ENCODE measurements around the gene TMEM51. TPM values are rescaled to one million over a fixed set of nuclear protein-coding genes. Genes with fewer than 3 reads are reported as not detected.

TMEM51 gene
- total and polyA plus RNA-seq, 10 donors: 3.5 to 13.8 (median 7.5) TPM

- no peak for DNase-seq
- no peak overlapping the region for H3K4me3 ChIP-seq
- no peak for TF ChIP-seq POLR2A (IDR thresholded peaks at IDR 0.05)
- no peak for TF ChIP-seq CTCF (IDR thresholded peaks at IDR 0.05 in 8 of 11, conservative IDR thresholded peaks at IDR 0.05 in 3 of 11)
- no peak for TF ChIP-seq POLR2AphosphoS5 (IDR thresholded peaks at IDR 0.05)
- H3K36me3 ChIP-seq: no peaks in the 10 kb centered on the region
- no peaks in the 10 kb centered on the region for H3K9me3 ChIP-seq
- WGBS, 5 donors: 80 to 92% (median 86%) methylated on average over 8 of the region's 8 CpGs
- intact Hi-C loops (cut with DNase I; ENCODE audit: low total_unique reads): no loop called here
- H3K4me1 ChIP-seq: peaks cover 12 to 36% (median 16%) of the 10 kb centered on the region in 6 donors
- H3K27me3 ChIP-seq (replicated peaks in 1 of 7): no peaks in the 10 kb centered on the region
- H3K27ac ChIP-seq: no peak overlapping the region
Observed at GRCh38 chr1:15184436-15185241, 31.1 kb downstream of the TMEM51 start.

- 38 to 80% (median 59%) methylated on average over 2 to 3 of the region's 3 CpGs for WGBS, 5 donors
- no peaks in the 10 kb centered on the region for H3K27me3 ChIP-seq (replicated peaks in 1 of 7)
- H3K4me3 ChIP-seq: no peak overlapping the region
- H3K36me3 ChIP-seq: no peaks in the 10 kb centered on the region
- DNase-seq: no peak
- no peaks in the 10 kb centered on the region for H3K9me3 ChIP-seq
- H3K27ac ChIP-seq: no peak overlapping the region
- peaks cover 12 to 37% (median 16%) of the 10 kb centered on the region in 6 donors for H3K4me1 ChIP-seq
- intact Hi-C loops (cut with DNase I; ENCODE audit: low total_unique reads): no loop called here
- no peak for TF ChIP-seq POLR2A (IDR thresholded peaks at IDR 0.05)
Observed at GRCh38 chr1:15185617-15186016, 32.1 kb downstream of the TMEM51 start.

GRCh38 chr1:15186073-15186845 lies 32.7 kb downstream of the TMEM51 start:
- no peaks in the 10 kb centered on the region for H3K36me3 ChIP-seq
- peak overlapping the region in 2 of 8 donors; percentile 59 to 65 for H3K27ac ChIP-seq
- intact Hi-C loops (cut with DNase I; ENCODE audit: low total_unique reads): no loop called here
- H3K4me1 ChIP-seq: peaks cover 12 to 37% (median 16%) of the 10 kb centered on the region in 6 donors
- 70 to 89% (median 77%) methylated on average over 6 of the region's 6 CpGs for WGBS, 5 donors
- H3K27me3 ChIP-seq (replicated peaks in 1 of 7): no peaks in the 10 kb centered on the region
- H3K9me3 ChIP-seq: no peaks in the 10 kb centered on the region
- H3K4me3 ChIP-seq: no peak overlapping the region
- TF ChIP-seq POLR2A (IDR thresholded peaks at IDR 0.05) (no peak), POLR2AphosphoS5 (IDR thresholded peaks at IDR 0.05) (no peak), CTCF (IDR thresholded peaks at IDR 0.05 in 8 of 11, conservative IDR thresholded peaks at IDR 0.05 in 3 of 11) (no peak)
- no peak for DNase-seq

- H3K27ac ChIP-seq: peak overlapping the region in 3 of 8 donors; percentile 59 to 65 (median 64)
- 40 to 73% (median 64%) methylated on average over 1 to 6 of the region's 6 CpGs for WGBS, 5 donors
- H3K4me3 ChIP-seq: no peak overlapping the region
- H3K4me1 ChIP-seq: peaks cover 12 to 37% (median 16%) of the 10 kb centered on the region in 6 donors
- intact Hi-C loops (cut with DNase I; ENCODE audit: low total_unique reads): no loop called here
- TF ChIP-seq POLR2AphosphoS5 (IDR thresholded peaks at IDR 0.05): no peak
- TF ChIP-seq POLR2A (IDR thresholded peaks at IDR 0.05): no peak
- no peak for TF ChIP-seq CTCF (IDR thresholded peaks at IDR 0.05 in 8 of 11, conservative IDR thresholded peaks at IDR 0.05 in 3 of 11)
- DNase-seq: no peak
- no peaks in the 10 kb centered on the region for H3K36me3 ChIP-seq
- no peaks in the 10 kb centered on the region for H3K27me3 ChIP-seq (replicated peaks in 1 of 7)
- no peaks in the 10 kb centered on the region for H3K9me3 ChIP-seq
Observed at GRCh38 chr1:15186846-15187151, 33.3 kb downstream of the TMEM51 start.

Measured in spleen (tissue), 11 donors.